Erythroblast (primary cell): ENCODE results near the gene MTCL3.

Experiments used
- GATA1 ChIP-seq: IDR thresholded peaks from 2 replicates; pipeline ENCODE4 v1.6.1; 2011; ENCODE audit warnings: low read depth, mild to moderate bottlenecking, control low read depth, low read length, moderate library complexity
- POLR2A ChIP-seq: IDR thresholded peaks from 2 replicates; pipeline ENCODE4 v1.6.1; 2011; ENCODE audit warnings: mild to moderate bottlenecking, low read length

GRCh38 chr6:127471379-127472255 is 47.5 kb downstream of the MTCL3 start:
- TF ChIP-seq POLR2A (no peak), GATA1 (no peak)
